ENCODE results near the gene MLIP.

MLIP gene

GRCh38 chr6:54114991-54115390 is 3.7 kb downstream of the MLIP start:
- Histone ChIP-seq H3K4me1 (ENCODE audit: insufficient read depth, low read length) (0 out of 2 replicates have a peak, but pooled peaks cover 3% of the 10 kb centered on the region), H3K27ac (ENCODE audit: low read depth, low read length) (no peak overlapping the region), H3K27me3 (ENCODE audit: insufficient read depth, low read length) (no peaks in the 10 kb centered on the region), H3K9ac (ENCODE audit: low read depth, low read length) (no peak overlapping the region), H3K36me3 (ENCODE audit: insufficient read depth, low read length) (no peaks in the 10 kb centered on the region), H3K4me3 (ENCODE audit: low read length) (no peak overlapping the region), H3K9me3 (ENCODE audit: insufficient read depth, low read depth, low read length) (no peaks in the 10 kb centered on the region)
- 94% methylated on average over 1 of the region's 1 CpG for WGBS

DNA sequence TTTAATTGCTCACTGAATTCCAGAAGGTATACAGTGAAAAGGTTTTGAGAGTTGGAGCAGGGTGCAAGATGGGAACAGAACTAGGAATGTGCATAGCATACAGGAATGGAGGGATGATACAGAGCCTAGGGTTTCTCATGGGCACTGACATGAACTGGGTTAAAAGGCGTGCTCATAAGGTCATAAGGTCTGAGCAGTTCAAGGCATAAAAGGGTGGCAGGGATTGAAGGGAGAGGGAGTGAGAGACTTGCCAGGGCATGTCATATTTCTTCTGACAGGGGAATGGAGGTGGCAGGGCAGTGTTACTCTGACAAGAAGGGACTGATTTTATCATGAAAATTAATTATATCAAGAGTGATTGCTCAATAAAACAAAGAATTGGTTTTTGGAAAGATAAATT is 4.7 kb downstream of the MLIP start:
- no peaks in the 10 kb centered on the region for H3K36me3 ChIP-seq (ENCODE audit: insufficient read depth, low read length)

DNA sequence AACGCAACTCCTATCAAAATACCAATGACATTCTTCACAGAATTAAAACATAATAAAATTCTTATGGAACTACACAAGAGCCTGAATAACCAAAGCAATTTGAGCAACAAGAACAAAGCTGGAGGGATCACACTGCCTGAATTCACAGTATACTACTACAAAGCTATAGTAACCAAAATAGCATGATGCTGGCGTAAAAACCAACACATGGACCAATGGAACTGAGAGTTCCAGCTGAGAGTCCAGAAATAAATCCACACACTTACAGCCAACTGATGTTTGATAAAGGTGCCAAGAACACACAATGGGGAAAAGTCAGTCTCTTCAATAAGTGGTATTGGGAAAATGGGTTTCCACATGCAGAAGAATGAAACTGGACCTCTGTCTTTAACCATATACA is 6.9 kb downstream of the MLIP start:
- 100% methylated on average over 2 of the region's 2 CpGs for WGBS
- H3K9me3 ChIP-seq (ENCODE audit: insufficient read depth, low read depth, low read length): no peaks in the 10 kb centered on the region

More for the DNA sequence above, 4.7 kb downstream of the MLIP start:
- Histone ChIP-seq H3K9me3 (ENCODE audit: insufficient read depth, low read depth, low read length) (no peaks in the 10 kb centered on the region), H3K27ac (ENCODE audit: low read depth, low read length) (no peak overlapping the region), H3K4me3 (ENCODE audit: low read length) (no peak overlapping the region), H3K9ac (ENCODE audit: low read depth, low read length) (no peak overlapping the region), H3K4me1 (ENCODE audit: insufficient read depth, low read length) (0 out of 2 replicates have a peak, but pooled peaks cover 3% of the 10 kb centered on the region), H3K27me3 (ENCODE audit: insufficient read depth, low read length) (no peaks in the 10 kb centered on the region)
- WGBS: 90% methylated on average over 1 of the region's 1 CpG

DNA sequence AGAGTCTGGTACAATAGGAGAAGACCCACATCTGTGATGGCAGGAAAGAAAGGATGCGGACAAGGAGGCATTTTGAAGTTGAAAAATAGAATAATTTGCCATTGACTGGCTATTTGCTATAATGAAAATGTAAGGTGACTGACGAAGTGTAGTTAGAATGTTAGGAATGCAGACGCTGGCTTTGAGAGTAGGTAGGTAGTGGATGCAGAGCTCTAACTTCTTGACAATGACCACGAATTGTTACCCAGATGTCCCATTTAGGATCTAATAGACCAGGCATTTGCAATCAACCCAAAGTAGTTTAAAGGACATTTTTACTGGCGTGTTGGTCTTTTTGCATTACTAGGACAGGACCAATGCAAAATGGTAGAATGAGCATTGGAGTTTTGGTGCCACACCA is 14.2 kb downstream of the MLIP start:
- no peak overlapping the region for H3K9ac ChIP-seq (ENCODE audit: low read depth, low read length)
- no peak overlapping the region for H3K4me3 ChIP-seq (ENCODE audit: low read length)
- H3K9me3 ChIP-seq (ENCODE audit: insufficient read depth, low read depth, low read length): no peaks in the 10 kb centered on the region
- H3K27ac ChIP-seq (ENCODE audit: low read depth, low read length): no peak overlapping the region
- H3K36me3 ChIP-seq (ENCODE audit: insufficient read depth, low read length): no peaks in the 10 kb centered on the region
- H3K27me3 ChIP-seq (ENCODE audit: insufficient read depth, low read length): no peaks in the 10 kb centered on the region
- 72% methylated on average over 5 of the region's 5 CpGs for WGBS
- peaks cover 11% of the 10 kb centered on the region for H3K4me1 ChIP-seq (ENCODE audit: insufficient read depth, low read length)

More for the DNA sequence above, 6.9 kb downstream of the MLIP start:
- no peak overlapping the region for H3K9ac ChIP-seq (ENCODE audit: low read depth, low read length)
- no peak overlapping the region for H3K4me3 ChIP-seq (ENCODE audit: low read length)
- no peaks in the 10 kb centered on the region for H3K27me3 ChIP-seq (ENCODE audit: insufficient read depth, low read length)
- H3K27ac ChIP-seq (ENCODE audit: low read depth, low read length): no peak overlapping the region
- H3K4me1 ChIP-seq (ENCODE audit: insufficient read depth, low read length): no peaks in the 10 kb centered on the region
- no peaks in the 10 kb centered on the region for H3K36me3 ChIP-seq (ENCODE audit: insufficient read depth, low read length)

GRCh38 chr6:54130179-54130578 is 18.9 kb downstream of the MLIP start:
- WGBS: 85% methylated on average over 1 of the region's 3 CpGs
- no peaks in the 10 kb centered on the region for H3K27me3 ChIP-seq (ENCODE audit: insufficient read depth, low read length)
- no peaks in the 10 kb centered on the region for H3K9me3 ChIP-seq (ENCODE audit: insufficient read depth, low read depth, low read length)
- peaks cover 9% of the 10 kb centered on the region for H3K4me1 ChIP-seq (ENCODE audit: insufficient read depth, low read length)
- H3K36me3 ChIP-seq (ENCODE audit: insufficient read depth, low read length): no peaks in the 10 kb centered on the region
- H3K9ac ChIP-seq (ENCODE audit: low read depth, low read length): no peak overlapping the region
- no peak overlapping the region for H3K4me3 ChIP-seq (ENCODE audit: low read length)
- H3K27ac ChIP-seq (ENCODE audit: low read depth, low read length): no peak overlapping the region

DNA sequence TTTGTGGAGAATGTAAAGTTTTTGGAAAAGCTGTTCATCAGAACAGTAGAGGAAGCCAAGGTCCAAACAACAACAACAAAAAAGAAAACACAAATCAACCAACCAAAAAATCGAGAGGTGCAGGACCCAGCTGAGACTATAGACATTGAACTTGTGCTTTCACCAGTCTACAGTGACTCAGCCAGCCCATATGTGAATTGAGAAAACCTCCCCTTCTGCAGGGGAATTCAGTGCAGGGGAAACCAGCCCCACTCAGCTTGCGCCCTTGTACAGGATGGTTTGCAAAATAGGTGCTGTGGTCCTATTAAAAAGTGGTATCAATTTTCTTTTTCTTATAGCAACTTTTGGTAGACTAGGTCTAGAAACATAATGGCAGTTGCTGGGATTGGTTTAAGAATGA is 21.3 kb downstream of the MLIP start:
- no peak overlapping the region for H3K27ac ChIP-seq (ENCODE audit: low read depth, low read length)
- no peaks in the 10 kb centered on the region for H3K27me3 ChIP-seq (ENCODE audit: insufficient read depth, low read length)
- no peak overlapping the region for H3K4me3 ChIP-seq (ENCODE audit: low read length)
- H3K9ac ChIP-seq (ENCODE audit: low read depth, low read length): no peak overlapping the region
- no peaks in the 10 kb centered on the region for H3K36me3 ChIP-seq (ENCODE audit: insufficient read depth, low read length)
- no peaks in the 10 kb centered on the region for H3K9me3 ChIP-seq (ENCODE audit: insufficient read depth, low read depth, low read length)
- 93% methylated on average over 2 of the region's 2 CpGs for WGBS
- H3K4me1 ChIP-seq (ENCODE audit: insufficient read depth, low read length): no peaks in the 10 kb centered on the region

DNA sequence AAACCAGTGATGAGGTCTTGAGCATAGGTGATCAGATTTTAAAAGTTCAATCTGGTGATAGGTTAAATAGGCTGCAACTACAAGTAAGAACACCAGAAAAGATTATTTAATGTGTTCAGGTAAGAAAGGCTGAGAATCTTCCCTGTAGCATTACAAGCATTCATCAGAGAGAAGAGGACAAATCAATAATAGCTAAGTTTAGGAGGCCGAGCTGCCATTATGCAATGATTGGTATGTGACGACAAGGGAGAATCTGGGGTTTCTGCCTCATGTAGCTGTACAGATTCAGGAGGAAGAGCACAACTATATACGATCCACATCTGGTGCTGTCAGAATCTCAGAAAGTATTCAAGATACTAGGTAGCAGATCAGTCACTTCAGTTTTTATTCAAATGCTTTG is 21.9 kb downstream of the MLIP start:
- no peaks in the 10 kb centered on the region for H3K27me3 ChIP-seq (ENCODE audit: insufficient read depth, low read length)
- H3K27ac ChIP-seq (ENCODE audit: low read depth, low read length): no peak overlapping the region
- H3K4me1 ChIP-seq (ENCODE audit: insufficient read depth, low read length): no peaks in the 10 kb centered on the region
- no peaks in the 10 kb centered on the region for H3K36me3 ChIP-seq (ENCODE audit: insufficient read depth, low read length)
- H3K4me3 ChIP-seq (ENCODE audit: low read length): no peak overlapping the region
- no peaks in the 10 kb centered on the region for H3K9me3 ChIP-seq (ENCODE audit: insufficient read depth, low read depth, low read length)
- no peak overlapping the region for H3K9ac ChIP-seq (ENCODE audit: low read depth, low read length)
- WGBS: 92% methylated on average over 3 of the region's 3 CpGs

GRCh38 chr6:54134935-54135334 is 23.7 kb downstream of the MLIP start:
- H3K9me3 ChIP-seq (ENCODE audit: insufficient read depth, low read depth, low read length): no peaks in the 10 kb centered on the region
- no peaks in the 10 kb centered on the region for H3K36me3 ChIP-seq (ENCODE audit: insufficient read depth, low read length)
- H3K27ac ChIP-seq (ENCODE audit: low read depth, low read length): no peak overlapping the region
- H3K4me1 ChIP-seq (ENCODE audit: insufficient read depth, low read length): no peaks in the 10 kb centered on the region
- WGBS: 100% methylated on average over 2 of the region's 2 CpGs
- H3K9ac ChIP-seq (ENCODE audit: low read depth, low read length): no peak overlapping the region
- H3K27me3 ChIP-seq (ENCODE audit: insufficient read depth, low read length): no peaks in the 10 kb centered on the region
- H3K4me3 ChIP-seq (ENCODE audit: low read length): no peak overlapping the region

GRCh38 chr6:54135665-54136369 is 24.6 kb downstream of the MLIP start:
- no CpG with 5 or more reads among the region's 2 CpGs for WGBS
- H3K4me3 ChIP-seq (ENCODE audit: low read length): no peak overlapping the region
- no peak overlapping the region for H3K27ac ChIP-seq (ENCODE audit: low read depth, low read length)
- H3K4me1 ChIP-seq (ENCODE audit: insufficient read depth, low read length): no peaks in the 10 kb centered on the region
- H3K9ac ChIP-seq (ENCODE audit: low read depth, low read length): no peak overlapping the region
- no peaks in the 10 kb centered on the region for H3K9me3 ChIP-seq (ENCODE audit: insufficient read depth, low read depth, low read length)
- H3K27me3 ChIP-seq (ENCODE audit: insufficient read depth, low read length): no peaks in the 10 kb centered on the region
- no peaks in the 10 kb centered on the region for H3K36me3 ChIP-seq (ENCODE audit: insufficient read depth, low read length)

GRCh38 chr6:54138795-54139194 is 27.6 kb downstream of the MLIP start:
- H3K4me1 ChIP-seq (ENCODE audit: insufficient read depth, low read length): no peaks in the 10 kb centered on the region
- 100% methylated on average over 1 of the region's 1 CpG for WGBS
- H3K4me3 ChIP-seq (ENCODE audit: low read length): no peak overlapping the region
- H3K27me3 ChIP-seq (ENCODE audit: insufficient read depth, low read length): no peaks in the 10 kb centered on the region
- H3K9ac ChIP-seq (ENCODE audit: low read depth, low read length): no peak overlapping the region
- no peaks in the 10 kb centered on the region for H3K9me3 ChIP-seq (ENCODE audit: insufficient read depth, low read depth, low read length)
- no peaks in the 10 kb centered on the region for H3K36me3 ChIP-seq (ENCODE audit: insufficient read depth, low read length)
- H3K27ac ChIP-seq (ENCODE audit: low read depth, low read length): no peak overlapping the region

DNA sequence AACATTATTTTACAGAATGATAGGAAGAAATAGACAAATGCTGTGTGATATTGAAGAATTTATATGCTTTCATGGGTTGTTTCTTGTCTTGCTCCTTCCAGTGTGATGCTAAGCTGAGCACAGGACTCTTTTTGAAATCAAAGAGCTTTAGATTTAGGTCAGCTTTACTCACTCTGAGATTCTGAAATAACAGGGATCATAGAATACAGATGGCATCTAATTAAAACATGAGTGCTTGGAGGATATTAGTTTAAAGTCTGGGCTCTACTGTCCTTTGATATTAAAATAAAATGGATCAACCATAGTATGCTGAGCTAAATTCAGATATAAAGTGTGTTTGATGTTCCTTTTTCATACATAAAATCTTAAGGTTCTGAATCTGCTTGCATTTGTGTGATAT is 29.6 kb downstream of the MLIP start:
- no peaks in the 10 kb centered on the region for H3K9me3 ChIP-seq (ENCODE audit: insufficient read depth, low read depth, low read length)
- no peak overlapping the region for H3K27ac ChIP-seq (ENCODE audit: low read depth, low read length)
- H3K36me3 ChIP-seq (ENCODE audit: insufficient read depth, low read length): no peaks in the 10 kb centered on the region
- no peak overlapping the region for H3K4me3 ChIP-seq (ENCODE audit: low read length)
- H3K9ac ChIP-seq (ENCODE audit: low read depth, low read length): no peak overlapping the region
- H3K4me1 ChIP-seq (ENCODE audit: insufficient read depth, low read length): no peaks in the 10 kb centered on the region
- H3K27me3 ChIP-seq (ENCODE audit: insufficient read depth, low read length): no peaks in the 10 kb centered on the region
